ENCODE measurements around the gene AURKB.

The AURKB gene

DNA sequence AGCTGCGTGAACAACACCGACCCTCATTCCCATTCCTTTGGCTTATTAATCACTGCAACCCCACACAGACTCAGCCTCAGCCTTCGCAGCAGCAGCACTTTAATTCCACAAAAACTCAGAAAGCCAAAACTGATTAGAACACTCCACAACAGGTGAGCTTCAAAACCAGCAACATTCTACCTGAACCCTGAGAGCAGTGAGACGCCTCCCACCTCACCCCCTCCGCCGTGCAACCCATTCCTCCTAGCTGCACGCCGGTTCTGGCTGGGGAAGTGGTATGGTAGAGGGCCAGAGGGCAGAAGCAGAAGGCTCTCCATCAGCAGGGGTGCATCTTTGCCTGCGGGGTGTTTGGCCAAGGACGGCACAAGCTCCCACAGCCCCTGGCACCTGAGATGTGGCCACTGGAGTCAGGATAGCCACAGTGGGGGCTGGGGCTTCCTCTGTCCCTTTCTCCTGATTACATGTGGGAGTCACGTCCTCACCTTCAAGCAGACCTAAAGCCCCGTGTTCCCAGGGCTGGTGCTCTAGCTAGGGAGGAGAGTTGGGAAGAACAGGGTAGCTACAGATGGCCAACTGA lies 22.0 kb downstream of the AURKB start:
- Histone ChIP-seq H3K4me3 (ENCODE audit: low read depth in 1 of 2, low read length in 1 of 2) (peak overlapping the region; percentile 89), H3K27me3 (peaks cover 13% of the 10 kb centered on the region), H3K36me3 (no peaks in the 10 kb centered on the region), H3K4me1 (ENCODE audit: control insufficient read depth in 1 of 2, insufficient read depth in 1 of 2, low read depth in 1 of 2, low read length in 1 of 2) (peaks cover 68 to 74% of the 10 kb centered on the region in 2 experiments), H3K9me3 (no peaks in the 10 kb centered on the region), H3K27ac (peak overlapping the region; percentile 95)
- TF ChIP-seq, protein P1, sequence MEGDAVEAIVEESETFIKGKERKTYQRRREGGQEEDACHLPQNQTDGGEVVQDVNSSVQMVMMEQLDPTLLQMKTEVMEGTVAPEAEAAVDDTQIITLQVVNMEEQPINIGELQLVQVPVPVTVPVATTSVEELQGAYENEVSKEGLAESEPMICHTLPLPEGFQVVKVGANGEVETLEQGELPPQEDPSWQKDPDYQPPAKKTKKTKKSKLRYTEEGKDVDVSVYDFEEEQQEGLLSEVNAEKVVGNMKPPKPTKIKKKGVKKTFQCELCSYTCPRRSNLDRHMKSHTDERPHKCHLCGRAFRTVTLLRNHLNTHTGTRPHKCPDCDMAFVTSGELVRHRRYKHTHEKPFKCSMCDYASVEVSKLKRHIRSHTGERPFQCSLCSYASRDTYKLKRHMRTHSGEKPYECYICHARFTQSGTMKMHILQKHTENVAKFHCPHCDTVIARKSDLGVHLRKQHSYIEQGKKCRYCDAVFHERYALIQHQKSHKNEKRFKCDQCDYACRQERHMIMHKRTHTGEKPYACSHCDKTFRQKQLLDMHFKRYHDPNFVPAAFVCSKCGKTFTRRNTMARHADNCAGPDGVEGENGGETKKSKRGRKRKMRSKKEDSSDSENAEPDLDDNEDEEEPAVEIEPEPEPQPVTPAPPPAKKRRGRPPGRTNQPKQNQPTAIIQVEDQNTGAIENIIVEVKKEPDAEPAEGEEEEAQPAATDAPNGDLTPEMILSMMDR (IDR thresholded peaks at IDR 0.05), result no peak

DNA sequence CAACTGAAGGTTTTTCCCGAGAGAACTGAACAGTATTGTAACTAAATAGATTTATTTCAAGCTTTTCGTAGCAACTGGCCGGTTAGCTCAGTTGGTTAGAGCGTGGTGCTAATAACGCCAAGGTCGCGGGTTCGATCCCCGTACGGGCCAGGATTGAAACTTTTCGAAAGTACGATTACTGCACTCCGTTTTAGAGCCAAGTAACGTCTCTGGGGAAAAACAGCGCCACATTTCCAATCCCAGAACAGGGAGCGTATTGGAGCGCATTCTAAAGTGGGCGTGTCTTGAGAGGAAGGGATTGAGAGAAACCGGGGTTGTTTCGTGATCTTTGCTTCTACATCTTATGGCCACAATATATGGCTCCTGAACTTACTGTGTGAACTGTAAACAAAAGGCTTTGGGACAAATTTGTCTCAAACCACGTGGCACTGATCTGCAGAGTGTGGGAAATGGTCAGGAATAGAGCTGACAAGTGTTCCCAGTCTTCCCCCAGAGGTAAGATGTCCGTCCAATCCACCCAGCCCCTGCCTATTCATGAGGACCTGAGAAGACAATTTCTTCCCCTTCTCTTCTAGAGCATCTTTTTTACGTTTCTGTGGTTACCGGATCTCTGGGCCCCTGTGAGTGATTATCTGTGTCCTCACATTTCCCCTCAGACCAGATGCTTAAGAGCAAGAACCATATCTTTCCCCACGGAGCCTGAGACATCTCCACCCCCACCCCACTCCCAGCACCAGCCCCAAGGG lies 22.7 kb downstream of the AURKB start:
- H3K4me1 ChIP-seq (ENCODE audit: control insufficient read depth in 1 of 2, insufficient read depth in 1 of 2, low read depth in 1 of 2, low read length in 1 of 2), result peaks cover 64 to 69% of the 10 kb centered on the region in 2 experiments
- peak overlapping the region; percentile 95 for H3K27ac ChIP-seq
- TF ChIP-seq, protein P1 (IDR thresholded peaks at IDR 0.05), result no peak
- H3K9me3 ChIP-seq, result no peaks in the 10 kb centered on the region
- no peaks in the 10 kb centered on the region for H3K36me3 ChIP-seq
- H3K27me3 ChIP-seq, result peaks cover 13% of the 10 kb centered on the region
- H3K4me3 ChIP-seq (ENCODE audit: low read depth in 1 of 2, low read length in 1 of 2), result peak overlapping the region; percentile 89

DNA sequence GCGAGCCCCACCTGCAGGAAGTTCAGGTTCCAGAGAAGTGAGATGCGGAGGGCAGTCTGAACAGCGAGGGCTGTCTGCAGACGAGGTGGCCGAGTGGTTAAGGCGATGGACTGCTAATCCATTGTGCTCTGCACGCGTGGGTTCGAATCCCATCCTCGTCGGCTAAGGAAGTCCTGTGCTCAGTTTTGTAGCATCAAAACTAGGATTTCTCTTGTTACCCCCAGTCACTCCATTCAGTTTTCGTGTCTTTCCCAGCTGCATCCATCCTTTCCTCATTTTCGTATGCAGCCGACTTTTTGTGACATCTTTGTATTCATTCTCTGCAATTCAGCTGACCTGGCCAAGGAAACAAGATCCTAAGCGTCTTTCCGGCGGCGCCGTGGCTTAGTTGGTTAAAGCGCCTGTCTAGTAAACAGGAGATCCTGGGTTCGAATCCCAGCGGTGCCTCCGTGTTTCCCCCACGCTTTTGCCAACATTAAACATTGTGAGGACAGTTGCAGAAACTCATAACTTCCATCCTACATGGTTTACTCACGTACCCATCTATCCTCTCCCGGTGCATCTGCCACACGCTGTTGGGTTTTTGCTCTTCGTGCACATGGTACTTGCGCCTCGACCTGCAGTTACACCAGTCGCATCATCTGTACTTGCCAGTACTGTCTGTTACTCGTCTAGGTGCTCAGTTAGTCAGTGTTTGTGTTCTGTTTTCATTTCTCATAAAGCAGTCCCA lies 23.4 kb downstream of the AURKB start:
- H3K4me3 ChIP-seq (ENCODE audit: low read depth in 1 of 2, low read length in 1 of 2), result peak overlapping the region; percentile 53 to 58
- H3K27me3 ChIP-seq, result peaks cover 19% of the 10 kb centered on the region
- peak overlapping the region; percentile 95 for H3K27ac ChIP-seq
- TF ChIP-seq, protein P1 (IDR thresholded peaks at IDR 0.05), result no peak
- no peaks in the 10 kb centered on the region for H3K9me3 ChIP-seq
- peaks cover 57 to 61% of the 10 kb centered on the region in 2 experiments for H3K4me1 ChIP-seq (ENCODE audit: control insufficient read depth in 1 of 2, insufficient read depth in 1 of 2, low read depth in 1 of 2, low read length in 1 of 2)
- no peaks in the 10 kb centered on the region for H3K36me3 ChIP-seq

DNA sequence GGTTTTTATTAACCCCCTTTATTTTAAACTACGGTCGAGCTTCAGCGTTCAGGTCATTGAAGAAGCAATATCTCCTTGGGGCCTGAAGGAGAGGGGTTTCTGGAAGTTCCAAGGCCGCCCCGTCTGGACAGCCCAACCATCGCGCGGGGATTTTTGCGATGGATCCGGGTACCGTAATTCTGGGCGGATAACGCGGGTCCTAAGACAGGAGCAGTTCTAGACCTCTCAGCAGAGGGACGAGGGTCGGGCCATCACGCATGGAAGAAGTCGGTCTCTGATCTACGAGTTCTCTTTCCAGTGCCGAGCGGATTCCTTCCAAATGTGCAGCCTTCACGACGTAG lies 24.0 kb downstream of the AURKB start:
- Histone ChIP-seq H3K27ac (peak overlapping the region; percentile 95), H3K9me3 (no peaks in the 10 kb centered on the region), H3K4me1 (ENCODE audit: control insufficient read depth in 1 of 2, insufficient read depth in 1 of 2, low read depth in 1 of 2, low read length in 1 of 2) (peaks cover 52 to 56% of the 10 kb centered on the region in 2 experiments), H3K27me3 (peaks cover 21% of the 10 kb centered on the region), H3K36me3 (no peaks in the 10 kb centered on the region), H3K4me3 (ENCODE audit: low read depth in 1 of 2, low read length in 1 of 2) (peak overlapping the region; percentile 53 to 58)
- TF ChIP-seq, protein P1 (IDR thresholded peaks at IDR 0.05), result no peak

DNA sequence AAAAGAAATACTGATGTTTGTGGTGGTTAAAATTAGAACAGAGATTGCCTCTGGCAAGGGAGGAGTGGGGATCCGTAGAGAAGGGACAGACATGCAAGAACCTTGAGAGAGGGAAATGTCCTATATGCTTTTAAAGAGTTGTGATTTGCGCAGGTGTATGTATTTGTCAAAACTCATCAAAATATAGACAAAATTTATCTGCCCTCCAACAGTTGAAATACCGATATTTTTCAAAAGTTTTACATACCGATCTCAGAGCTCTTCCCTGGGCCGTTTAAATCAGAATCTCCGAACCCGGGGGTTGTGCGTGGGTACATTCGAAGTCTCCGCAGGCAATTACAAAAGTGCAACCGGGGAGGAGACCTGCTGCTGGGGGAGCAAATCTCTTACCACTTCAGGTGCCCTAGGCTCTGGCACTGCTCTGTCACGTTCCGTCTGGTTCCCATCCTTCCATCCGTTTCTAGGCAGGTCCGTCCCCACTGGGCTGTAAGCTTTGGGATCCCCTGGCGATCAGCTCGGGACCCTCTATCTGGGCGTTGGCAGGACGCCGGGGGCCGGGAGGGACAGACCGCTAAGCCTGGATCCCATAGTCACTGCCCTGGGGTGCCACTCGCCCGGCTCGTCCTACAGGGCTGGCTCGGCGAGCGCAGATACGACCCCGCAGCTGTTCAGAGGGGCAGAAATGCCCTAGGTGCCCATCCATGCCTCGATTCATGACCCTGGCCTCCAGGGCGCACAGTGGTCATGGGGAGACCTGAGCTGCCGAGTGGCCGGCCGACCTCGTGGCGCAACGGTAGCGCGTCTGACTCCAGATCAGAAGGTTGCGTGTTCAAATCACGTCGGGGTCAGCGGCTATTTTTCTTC lies 24.6 kb downstream of the AURKB start:
- peak overlapping the region; percentile 95 for H3K27ac ChIP-seq
- H3K4me3 ChIP-seq (ENCODE audit: low read depth in 1 of 2, low read length in 1 of 2), result peak overlapping the region; percentile 53 to 58

More for the DNA sequence above, 24.6 kb downstream of the AURKB start:
- Histone ChIP-seq H3K36me3 (no peaks in the 10 kb centered on the region), H3K27me3 (peaks cover 21% of the 10 kb centered on the region), H3K4me1 (ENCODE audit: control insufficient read depth in 1 of 2, insufficient read depth in 1 of 2, low read depth in 1 of 2, low read length in 1 of 2) (peaks cover 45 to 50% of the 10 kb centered on the region in 2 experiments), H3K9me3 (no peaks in the 10 kb centered on the region)
- TF ChIP-seq, protein P1 (IDR thresholded peaks at IDR 0.05), result no peak
